EH (cell line): Measurements from ENCODE around the gene ZNF232.
A peak's percentile ranks its signal among the peaks of the same experiment; 100 is the strongest.
"Not testable (repeated sequence)": the region's sequence is repeated elsewhere in the genome, so short reads cannot be mapped to it uniquely, and the experiment has no call there.

Experiments used
- DNase-seq: peaks from one replicate; pipeline ENCODE4 v3.0.0-alpha.2; 2015; ENCODE audit warnings: low read depth

ZNF232 gene

DNA sequence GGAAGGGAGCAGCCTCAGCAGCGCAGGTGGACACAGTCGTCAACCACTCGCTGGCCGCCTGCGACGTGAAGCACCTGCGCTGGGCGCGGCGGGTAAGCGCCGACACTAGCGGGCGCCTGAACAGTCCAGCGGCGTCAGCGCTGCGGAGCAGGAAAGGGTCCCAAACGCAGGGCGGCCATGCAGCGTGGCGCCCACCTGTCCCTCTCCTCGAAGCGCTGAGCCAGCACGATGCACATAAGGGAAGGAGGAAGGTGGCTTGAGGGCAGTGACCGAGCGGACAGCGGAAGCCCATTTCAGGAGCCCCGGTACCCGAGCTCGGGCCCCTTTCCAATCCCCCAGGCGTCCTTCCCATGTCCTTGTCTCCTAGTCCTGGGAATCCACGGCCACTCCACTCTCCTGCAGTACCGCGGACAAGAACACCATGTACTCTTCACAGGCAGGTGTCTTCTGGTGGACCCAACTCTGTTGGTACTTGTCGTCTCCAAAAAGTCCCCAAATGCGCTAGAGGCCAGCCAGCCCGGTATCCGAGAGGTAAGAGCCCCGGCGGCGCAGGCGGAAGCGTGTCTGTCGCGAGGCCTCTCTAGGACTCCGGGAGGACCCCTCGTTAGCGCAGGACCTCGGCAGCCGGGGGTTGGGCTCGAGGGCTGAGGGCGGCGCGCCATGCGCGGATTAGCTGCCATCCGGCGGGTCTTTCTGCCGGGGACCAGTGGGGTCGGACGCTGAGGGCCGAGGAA lies 14.4 kb downstream of the ZNF232 start:
- DNase-seq: no peak

DNA sequence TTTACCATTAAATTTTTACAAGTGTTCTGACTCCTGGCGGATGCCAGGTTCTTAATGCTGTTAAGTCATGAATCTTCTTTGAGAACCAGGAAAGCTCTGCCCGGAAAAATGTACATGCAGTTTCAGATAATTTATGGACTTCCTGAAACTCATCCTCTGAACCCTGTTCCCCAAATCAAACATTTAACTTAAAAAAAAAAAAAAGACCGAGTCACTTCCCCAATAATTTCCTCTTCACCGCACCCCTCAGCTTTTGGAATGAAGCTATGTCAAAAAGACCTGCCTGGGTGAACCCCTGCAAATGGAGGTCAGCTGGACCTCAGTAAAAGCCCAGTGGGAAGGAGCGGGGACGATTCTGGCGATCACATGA lies 15.0 kb downstream of the ZNF232 start:
- no peak for DNase-seq

DNA sequence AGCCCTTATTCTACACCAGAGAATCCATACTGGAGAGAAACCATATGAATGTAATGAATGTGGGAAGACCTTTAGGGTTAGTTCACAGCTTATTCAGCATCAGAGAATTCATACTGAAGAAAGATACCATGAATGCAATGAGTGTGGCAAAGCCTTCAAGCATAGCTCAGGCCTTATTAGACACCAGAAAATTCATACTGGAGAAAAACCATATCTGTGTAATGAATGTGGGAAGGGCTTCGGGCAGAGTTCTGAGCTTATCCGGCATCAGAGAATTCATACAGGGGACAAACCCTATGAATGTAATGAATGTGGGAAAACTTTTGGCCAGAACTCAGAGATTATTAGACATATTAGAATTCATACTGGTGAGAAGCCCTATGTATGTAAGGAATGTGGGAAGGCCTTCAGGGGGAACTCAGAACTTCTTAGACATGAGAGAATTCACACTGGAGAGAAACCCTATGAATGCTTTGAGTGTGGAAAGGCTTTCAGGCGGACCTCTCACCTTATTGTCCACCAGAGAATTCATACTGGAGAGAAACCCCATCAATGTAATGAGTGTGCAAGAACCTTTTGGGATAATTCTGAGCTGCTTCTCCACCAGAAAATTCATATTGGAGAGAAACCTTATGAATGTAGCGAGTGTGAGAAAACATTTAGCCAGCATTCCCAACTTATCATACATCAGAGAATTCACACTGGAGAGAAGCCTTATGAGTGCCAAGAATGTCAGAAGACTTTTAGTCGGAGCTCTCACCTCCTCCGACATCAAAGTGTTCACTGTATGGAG lies 19.3 kb downstream of the ZNF232 start:
- DNase-seq: no peak

DNA sequence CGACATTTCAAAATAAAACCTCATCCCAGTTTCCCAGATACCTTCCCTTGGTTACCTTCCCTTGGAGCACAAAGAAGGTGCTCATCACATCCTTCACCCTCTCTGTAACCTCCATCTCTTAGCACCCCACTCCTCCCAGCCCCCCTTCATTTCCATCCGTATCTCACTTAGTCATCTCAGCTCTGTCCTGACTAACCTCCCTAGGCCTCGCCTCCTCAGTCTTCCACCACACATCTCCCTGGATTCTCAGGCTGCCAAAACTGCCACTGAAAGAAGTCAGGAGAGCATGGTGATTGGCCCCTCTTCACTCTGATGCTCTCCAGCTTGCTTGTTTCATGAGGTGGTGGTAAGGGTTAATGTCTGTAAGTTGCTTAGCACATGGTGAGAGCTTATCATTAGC lies 31.1 kb downstream of the ZNF232 start:
- DNase-seq: no peak

DNA sequence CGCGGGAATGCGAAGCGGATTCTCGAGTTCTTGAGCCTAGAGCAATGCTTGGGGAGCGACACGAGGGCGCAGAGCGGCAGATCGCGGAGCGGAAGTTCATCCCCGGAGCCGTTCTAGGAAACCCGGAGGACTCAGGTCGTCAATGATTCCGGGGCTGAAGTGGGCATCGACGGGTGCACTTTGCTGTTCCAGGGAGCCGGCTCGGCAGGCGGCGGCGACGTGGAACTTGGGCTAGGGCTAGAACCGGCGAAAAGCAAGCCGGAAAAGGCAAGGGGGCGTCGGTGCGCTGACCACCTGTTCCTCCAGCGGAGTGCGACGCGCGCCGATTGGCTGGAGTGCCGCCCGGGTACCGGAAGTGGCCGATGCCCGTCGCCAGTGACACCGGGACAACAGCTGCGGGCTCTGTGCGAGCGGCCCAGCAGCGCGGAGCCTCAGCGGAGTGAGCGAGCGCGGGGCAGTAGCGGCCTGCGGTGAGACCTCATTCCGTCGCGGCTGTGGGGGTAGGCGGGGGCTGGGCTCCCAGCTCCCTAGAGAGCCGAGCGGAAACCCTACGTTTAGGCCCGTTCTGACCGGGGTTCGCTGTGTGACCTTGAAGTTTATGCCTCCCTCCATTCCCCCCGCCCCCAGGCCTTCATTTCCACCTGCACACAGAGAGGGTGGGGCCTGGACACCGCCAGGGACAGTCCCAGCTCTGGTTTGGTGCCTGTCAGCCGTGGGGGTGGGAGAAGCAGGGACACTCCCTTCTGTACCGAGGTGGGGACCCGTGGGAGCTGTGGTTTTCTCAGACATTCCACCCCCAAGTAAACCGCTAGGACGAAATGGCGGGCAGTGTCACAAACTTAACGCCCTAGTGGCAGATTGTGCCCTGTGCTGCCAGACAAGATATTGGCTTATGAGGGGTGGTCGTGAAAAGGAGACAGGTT lies 33.3 kb downstream of the ZNF232 start, which contains the start of gene ZFP3:
TSS of gene ZFP3 (plus strand) at position 362 of the 923 bp plus-strand sequence. CDS start 13,038 bp downstream, outside the sequence.
- DNase-seq: peak; percentile 78

DNA sequence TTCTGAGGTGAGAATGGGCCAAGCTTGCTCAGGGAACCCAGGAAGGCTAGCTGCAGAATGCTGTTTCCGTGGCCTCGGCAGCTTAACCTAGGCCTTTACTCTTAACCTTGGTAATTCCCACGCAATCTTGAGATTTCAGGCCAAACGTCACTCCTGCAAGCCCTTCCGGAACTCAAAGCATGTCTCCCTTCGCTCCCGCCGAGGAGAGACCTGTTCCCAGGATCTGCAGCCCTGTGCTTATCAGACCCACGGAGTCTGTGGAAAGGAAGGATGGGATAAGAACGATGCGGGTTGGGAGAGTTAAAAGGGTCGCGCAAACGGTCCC lies 33.9 kb downstream of the ZNF232 start:
- no peak for DNase-seq

DNA sequence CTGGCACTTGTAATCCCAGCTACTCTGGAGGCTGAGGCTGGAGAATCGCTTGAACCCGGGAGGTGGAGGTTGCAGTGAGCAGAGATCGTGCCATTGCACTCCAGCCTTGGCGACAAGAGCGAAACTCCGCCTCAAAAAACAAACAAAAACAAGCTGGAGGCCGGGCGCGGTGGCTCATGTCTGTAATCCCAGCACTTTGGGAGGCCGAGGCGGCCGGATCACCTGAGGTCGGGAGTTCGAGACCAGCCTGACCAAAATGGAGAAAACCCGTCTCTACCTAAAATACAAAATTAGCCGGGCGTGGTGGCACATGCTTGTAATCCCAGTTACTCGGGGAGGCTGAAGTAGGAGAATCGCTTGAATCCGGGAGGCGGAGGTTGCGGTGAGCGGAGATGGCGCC lies 34.4 kb downstream of the ZNF232 start:
- not testable (repeated sequence) for DNase-seq

DNA sequence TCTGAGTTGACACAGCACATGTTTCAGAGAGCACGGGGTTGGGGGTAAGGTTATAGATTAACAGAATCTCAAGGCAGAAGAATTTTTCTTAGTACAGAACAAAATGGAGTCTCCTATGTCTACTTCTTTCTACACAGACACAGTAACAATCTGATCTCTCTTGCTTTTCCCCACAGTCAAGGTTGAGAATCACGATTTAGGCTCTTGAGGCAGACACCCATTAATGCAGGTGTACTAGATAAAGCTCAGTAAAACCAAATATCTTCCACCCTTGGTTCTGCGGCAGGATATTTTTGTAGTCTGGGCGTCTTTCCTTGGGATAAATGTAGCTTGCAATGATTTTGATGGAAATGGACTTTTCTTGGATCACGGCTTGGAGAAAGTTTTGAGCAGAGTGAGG lies 36.2 kb downstream of the ZNF232 start:
- not testable (repeated sequence) for DNase-seq

DNA sequence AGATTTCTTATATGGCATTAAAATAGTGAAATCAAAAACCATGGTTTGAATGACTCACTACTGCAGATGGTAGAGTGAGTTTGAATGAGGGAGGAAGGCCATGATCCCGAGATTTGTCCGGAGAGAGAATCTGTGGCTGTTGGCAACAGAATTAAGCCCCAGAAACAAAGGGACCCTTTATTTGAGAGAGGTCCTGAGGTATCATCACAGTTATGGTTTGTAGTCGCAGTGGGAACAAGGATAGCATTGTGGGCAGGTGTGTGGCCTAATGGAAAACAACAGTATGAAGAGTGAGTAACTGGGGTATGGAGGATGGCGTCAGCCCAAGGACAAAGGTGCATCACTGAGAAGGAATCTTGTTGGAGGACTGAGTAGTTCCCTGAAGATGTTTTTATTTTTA lies 42.0 kb downstream of the ZNF232 start:
- DNase-seq: no peak

DNA sequence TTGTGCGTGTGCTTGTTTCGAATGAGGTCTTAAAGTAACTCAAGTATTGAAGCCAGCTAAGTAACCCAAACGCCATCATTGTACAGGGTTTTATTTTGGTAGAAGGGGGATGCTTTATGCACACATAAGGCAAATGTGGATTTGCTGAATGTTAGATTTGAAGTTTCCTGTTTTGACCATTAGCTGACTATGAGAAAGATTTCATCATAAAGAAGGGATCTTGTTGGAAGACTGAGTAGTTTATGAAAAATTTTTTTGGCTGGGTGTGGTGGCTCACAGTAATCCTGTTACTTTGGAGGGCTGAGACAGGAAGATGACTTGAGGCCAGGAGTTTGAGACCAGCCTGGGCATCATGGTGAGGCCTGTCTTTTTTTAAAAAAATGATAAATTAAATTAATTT lies 43.4 kb downstream of the ZNF232 start:
- no peak for DNase-seq

DNA sequence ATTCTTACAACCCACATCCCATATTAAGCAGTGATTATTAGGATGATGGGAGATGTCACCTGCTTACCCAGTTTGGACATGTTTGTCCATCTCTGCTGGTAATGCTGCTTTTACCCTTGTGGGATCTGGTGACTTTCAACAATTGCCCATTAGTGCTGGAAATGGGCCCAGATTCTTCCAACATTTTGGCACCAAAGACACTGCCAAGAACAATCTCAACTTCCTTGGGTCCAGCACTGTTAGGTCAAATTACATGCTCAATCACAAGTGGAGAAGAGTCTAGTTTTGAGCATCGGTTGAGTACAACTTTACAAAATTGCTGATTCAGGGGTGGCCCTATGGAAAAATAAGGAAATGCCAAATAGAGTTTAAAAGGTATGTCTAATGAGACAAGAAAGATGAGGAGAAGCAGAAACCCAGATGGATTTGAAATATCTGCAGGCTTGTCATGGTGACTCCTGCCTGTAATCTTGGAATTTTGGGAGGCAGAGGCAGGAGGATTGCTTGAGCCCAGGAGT lies 46.4 kb downstream of the ZNF232 start:
- peak; percentile 41 for DNase-seq
